ENCODE measurements around the gene IL32. TPM values are rescaled to one million over a fixed set of nuclear protein-coding genes. Genes with fewer than 3 reads are reported as not detected.

Gene IL32
- total and polyA plus RNA-seq, 9 of the 15 experiments (the other 6 are each of a cell fraction or from before 2014, with no cell fraction given) = 0.21 to 2.2 (median 0.37) TPM; not detected in 3

DNA sequence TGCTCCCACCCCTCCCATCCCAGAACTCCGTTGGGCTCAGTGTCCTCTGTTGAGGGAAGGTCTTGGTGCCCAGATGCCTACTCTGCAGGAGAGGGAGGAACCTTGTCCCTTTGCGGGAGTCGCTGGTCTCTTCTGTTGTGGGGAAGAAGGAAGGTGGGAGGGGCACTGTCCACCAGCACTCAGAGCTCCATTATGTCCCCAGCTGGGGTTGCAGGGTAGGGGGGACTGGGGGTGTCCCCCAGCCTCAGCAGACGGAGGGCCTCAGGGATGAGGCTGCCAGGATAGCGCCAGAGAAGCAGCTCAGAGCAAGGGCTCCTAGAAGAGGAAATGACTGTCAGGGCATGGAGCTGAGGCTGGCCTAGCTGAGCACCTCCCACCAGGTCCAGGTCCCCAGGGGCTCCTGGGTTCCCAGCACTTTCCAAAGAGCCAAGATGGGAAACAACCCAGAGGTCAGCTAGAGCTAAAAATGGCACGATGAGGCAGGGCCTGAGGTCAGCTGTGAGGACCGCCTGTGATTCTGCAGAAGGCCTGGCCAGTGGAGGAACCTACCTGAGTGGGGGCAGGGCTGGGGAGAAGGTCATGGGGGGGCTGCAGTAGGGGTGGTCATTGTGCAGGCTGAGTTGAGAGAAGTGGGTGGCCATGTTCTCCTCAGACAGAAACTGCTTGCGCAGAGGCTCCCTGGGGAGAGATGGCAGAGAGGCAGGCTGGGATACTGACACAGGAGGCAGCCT, 42.6 kb upstream of the IL32 start (continued):
- TF ChIP-seq, protein P1, sequence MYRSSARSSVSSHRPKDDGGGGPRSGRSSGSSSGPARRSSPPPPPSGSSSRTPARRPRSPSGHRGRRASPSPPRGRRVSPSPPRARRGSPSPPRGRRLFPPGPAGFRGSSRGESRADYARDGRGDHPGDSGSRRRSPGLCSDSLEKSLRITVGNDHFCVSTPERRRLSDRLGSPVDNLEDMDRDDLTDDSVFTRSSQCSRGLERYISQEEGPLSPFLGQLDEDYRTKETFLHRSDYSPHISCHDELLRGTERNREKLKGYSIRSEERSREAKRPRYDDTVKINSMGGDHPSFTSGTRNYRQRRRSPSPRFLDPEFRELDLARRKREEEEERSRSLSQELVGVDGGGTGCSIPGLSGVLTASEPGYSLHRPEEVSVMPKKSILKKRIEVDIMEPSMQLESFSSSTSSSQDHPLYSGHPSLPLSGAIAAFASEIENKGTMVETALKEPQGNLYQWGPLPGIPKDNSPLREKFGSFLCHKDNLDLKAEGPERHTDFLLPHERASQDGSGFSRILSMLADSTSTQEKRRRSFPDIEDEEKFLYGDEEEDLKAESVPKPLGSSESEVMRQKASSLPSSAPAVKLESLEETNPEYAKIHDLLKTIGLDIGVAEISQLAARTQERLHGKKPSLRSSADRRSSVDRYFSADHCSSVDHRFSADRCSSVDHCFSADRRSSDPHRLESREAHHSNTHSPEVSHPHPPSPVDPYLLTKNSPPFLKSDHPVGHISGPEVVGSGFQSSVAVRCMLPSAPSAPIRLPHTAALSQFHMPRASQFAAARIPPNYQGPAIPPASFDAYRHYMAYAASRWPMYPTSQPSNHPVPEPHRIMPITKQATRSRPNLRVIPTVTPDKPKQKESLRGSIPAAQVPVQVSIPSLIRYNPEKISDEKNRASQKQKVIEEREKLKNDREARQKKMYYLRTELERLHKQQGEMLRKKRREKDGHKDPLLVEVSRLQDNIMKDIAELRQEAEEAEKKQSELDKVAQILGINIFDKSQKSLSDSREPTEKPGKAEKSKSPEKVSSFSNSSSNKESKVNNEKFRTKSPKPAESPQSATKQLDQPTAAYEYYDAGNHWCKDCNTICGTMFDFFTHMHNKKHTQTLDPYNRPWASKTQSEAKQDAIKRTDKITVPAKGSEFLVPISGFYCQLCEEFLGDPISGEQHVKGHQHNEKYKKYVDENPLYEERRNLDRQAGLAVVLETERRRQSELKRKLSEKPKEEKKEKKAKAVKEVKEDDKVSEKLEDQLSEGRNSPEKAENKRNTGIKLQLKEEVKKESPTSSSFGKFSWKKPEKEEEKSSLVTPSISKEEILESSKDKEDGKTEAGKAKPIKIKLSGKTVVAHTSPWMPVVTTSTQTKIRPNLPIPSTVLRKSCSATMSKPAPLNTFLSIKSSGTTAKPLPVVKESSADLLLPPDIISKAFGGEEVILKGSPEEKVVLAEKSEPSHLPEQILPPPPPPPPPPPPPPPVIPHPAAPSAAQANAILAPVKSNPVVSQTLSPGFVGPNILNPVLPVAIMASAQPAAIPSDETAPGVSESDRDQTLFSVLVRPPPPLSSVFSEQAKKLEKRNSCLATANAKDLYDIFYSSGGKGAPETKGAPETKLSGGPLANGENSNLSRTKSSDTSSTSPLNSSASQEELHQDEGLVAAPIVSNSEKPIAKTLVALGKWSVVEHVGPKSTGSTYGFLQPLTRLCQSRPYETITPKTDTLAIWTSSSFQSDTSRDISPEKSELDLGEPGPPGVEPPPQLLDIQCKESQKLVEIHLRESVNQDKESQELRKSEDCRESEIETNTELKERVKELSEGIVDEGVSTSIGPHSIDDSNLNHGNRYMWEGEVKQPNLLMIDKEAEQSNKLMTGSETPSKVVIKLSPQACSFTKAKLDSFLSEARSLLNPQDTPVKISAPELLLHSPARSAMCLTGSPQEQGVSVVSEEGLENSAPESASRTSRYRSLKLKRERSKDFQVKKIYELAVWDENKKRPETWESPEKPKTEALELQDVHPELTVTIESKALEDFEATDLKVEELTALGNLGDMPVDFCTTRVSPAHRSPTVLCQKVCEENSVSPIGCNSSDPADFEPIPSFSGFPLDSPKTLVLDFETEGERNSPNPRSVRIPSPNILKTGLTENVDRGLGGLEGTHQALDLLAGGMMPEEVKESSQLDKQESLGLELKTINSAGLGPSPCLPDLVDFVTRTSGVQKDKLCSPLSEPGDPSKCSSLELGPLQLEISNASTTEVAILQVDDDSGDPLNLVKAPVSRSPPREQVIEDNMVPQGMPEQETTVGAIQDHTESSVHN (IDR thresholded peaks at IDR 0.05; ENCODE audit: borderline replicate concordance in 1 of 2, low read depth in 1 of 2) = no peak
- TF ChIP-seq WHSC1 (IDR thresholded peaks at IDR 0.05; ENCODE audit: low read length) (no peak), SAFB (IDR thresholded peaks at IDR 0.05; ENCODE audit: borderline replicate concordance, low read depth, low read length) (no peak), ATF1 (CRISPR knock-in tag; IDR thresholded peaks at IDR 0.05) (no peak), ATF1 (tag; IDR thresholded peaks at IDR 0.05) (no peak), KDM1A (IDR thresholded peaks at IDR 0.05) (no peak), E2F3 (CRISPR knock-in tag; IDR thresholded peaks at IDR 0.05) (no peak), PYGO2 (tag; IDR thresholded peaks at IDR 0.05) (no peak), CEBPB (tag; IDR thresholded peaks at IDR 0.05) (no peak), GATAD2B (IDR thresholded peaks at IDR 0.05; ENCODE audit: borderline replicate concordance) (no peak), PHTF2 (CRISPR knock-in tag; IDR thresholded peaks at IDR 0.05) (no peak), POLR2A (conservative IDR thresholded peaks at IDR 0.05) (peak; percentile 57), ZBTB7A (IDR thresholded peaks at IDR 0.05; ENCODE audit: borderline replicate concordance, control insufficient read depth, low read depth, low read length) (peak; percentile 35; the same call in 1 of the 2 replicates), BCL6 (CRISPR knock-in tag; IDR thresholded peaks at IDR 0.05) (no peak), FOXJ2 (tag; IDR thresholded peaks at IDR 0.05) (no peak), POLR2B (IDR thresholded peaks at IDR 0.05; ENCODE audit: low read depth, partially characterized antibody) (peak; percentile 29)
- TF ChIP-seq, protein P2, sequence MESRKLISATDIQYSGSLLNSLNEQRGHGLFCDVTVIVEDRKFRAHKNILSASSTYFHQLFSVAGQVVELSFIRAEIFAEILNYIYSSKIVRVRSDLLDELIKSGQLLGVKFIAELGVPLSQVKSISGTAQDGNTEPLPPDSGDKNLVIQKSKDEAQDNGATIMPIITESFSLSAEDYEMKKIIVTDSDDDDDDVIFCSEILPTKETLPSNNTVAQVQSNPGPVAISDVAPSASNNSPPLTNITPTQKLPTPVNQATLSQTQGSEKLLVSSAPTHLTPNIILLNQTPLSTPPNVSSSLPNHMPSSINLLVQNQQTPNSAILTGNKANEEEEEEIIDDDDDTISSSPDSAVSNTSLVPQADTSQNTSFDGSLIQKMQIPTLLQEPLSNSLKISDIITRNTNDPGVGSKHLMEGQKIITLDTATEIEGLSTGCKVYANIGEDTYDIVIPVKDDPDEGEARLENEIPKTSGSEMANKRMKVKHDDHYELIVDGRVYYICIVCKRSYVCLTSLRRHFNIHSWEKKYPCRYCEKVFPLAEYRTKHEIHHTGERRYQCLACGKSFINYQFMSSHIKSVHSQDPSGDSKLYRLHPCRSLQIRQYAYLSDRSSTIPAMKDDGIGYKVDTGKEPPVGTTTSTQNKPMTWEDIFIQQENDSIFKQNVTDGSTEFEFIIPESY (CRISPR knock-in tag; IDR thresholded peaks at IDR 0.05) = no peak
